ENCODE results near the gene GIMAP4. TPM values are rescaled to one million over a fixed set of nuclear protein-coding genes. Genes with fewer than 3 reads are reported as not detected.
"Not testable (repeated sequence)": the region's sequence is repeated elsewhere in the genome, so short reads cannot be mapped to it uniquely, and the experiment has no call there.

GIMAP4 gene
- total and polyA plus RNA-seq, 5 experiments from 2014 or later, result 233 to 526 (median 381) TPM

DNA sequence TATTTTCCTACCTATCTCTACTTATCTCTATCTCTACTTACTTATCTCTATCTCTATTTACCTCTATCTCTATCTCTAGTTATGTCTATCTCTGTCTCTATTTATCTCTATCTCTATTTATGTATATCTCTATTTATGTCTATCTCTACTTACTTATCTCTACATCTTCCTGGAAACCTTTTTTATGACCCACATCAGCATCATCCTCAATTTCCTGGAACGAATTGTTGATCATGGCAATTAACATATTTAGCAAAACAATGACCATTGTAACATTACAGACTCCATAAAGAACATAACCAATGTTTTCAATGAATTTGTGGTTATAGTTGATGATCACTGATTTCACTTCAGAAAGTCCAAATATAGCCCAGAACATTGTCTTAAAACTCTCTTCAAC lies 46.7 kb downstream of the GIMAP4 start:
- Mint-ChIP-seq H3K27me3 (no peaks in the 10 kb centered on the region), H3K4me3 (peak overlapping the region in 9 of 10 donors; percentile 7 to 70 (median 47)), H3K9me3 (peaks cover 0 to 17% (median 8%) of the 10 kb centered on the region in 9 donors), H3K4me1 (peaks cover 43 to 79% (median 62%) of the 10 kb centered on the region in 4 donors), H3K36me3 (peaks cover 0 to 11% (median 8%) of the 10 kb centered on the region in 3 donors), H3K27ac (peak overlapping the region; percentile 46 to 94 (median 88))
- no peak for ATAC-seq
- DNase-seq, result no peak
- POLR2A ChIA-PET, result interaction anchor here (1.2 to 2.2 kb wide), 7 partner anchors 8 to 165 kb away, joined by 3 to 9 read pairs (median 4); partner anchors contain the start of genes GIMAP1 and GIMAP6

DNA sequence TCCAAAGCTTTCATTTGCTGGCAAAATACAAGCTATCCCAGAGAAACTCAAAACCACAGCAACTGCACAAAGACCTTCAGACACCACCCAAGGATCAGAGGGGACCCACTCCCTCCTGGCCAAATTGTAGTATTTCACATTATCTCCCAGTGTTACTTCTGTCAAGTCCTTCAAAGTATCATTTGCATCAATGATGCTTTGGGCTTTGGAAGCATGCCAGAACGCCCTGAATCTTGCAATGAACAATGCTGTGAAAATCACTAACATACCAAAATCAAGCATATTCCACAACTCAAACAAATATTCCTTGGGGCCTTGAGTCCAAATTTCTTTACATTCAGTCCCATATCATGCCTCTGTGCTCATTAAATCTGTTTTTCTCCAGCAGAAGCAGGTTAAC lies 47.2 kb downstream of the GIMAP4 start:
- Mint-ChIP-seq H3K4me1 (peaks cover 43 to 75% (median 60%) of the 10 kb centered on the region in 4 donors), H3K4me3 (peak overlapping the region in 9 of 10 donors; percentile 7 to 70 (median 47)), H3K27ac (peak overlapping the region; percentile 73 to 94 (median 88)), H3K9me3 (peaks cover 0 to 17% (median 8%) of the 10 kb centered on the region in 9 donors), H3K36me3 (peaks cover 0 to 11% (median 8%) of the 10 kb centered on the region in 3 donors)
- POLR2A ChIA-PET, result interaction anchor here (0.7 to 3.2 kb wide), 12 partner anchors 10 to 166 kb away, joined by 3 to 21 read pairs (median 3); partner anchors contain the start of genes GIMAP1, GIMAP4 and GIMAP6
- H3K27me3 Mint-ChIP-seq, DNase-seq: not testable (repeated sequence)
- peak in 1 of 2 donors; percentile 27 for ATAC-seq

DNA sequence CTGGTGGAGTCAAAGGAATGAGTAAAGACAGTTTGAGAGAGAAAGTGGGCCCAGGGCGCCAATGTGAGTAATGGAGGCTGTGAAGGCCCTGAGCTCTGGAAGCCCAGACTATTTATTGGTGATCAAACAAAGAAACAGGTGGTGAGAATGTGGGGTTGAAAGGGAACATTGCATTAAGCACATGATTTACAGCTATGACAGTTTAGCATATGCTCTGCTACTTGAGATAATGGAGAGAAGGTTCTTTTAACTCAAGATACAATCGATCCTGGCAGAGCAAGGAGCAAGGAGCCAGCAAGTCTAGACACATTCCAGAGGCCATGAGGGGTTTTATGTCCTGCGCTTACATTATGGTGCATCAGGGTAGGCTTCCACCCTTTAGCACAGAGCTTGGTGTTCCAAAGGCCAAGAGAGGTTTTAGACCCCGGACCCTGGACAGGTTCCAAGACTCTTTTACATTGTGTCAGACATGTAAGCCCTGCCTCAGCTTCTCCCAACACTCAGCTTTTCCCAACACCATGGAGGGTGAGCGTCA lies 48.1 kb downstream of the GIMAP4 start:
- Mint-ChIP-seq H3K36me3 (peaks cover 0 to 11% (median 8%) of the 10 kb centered on the region in 3 donors), H3K4me1 (peaks cover 46 to 74% (median 60%) of the 10 kb centered on the region in 4 donors), H3K9me3 (peaks cover 0 to 17% (median 8%) of the 10 kb centered on the region in 9 donors), H3K27ac (peak overlapping the region; percentile 73 to 94 (median 88)), H3K4me3 (peak overlapping the region in 8 of 10 donors; percentile 19 to 70 (median 53))
- DNase-seq, ATAC-seq, H3K27me3 Mint-ChIP-seq: not testable (repeated sequence)
- POLR2A ChIA-PET, result interaction anchor here (0.6 to 3.2 kb wide), 10 partner anchors 9 to 164 kb away, joined by 3 to 21 read pairs (median 4); partner anchors contain the start of genes GIMAP1 and GIMAP4

DNA sequence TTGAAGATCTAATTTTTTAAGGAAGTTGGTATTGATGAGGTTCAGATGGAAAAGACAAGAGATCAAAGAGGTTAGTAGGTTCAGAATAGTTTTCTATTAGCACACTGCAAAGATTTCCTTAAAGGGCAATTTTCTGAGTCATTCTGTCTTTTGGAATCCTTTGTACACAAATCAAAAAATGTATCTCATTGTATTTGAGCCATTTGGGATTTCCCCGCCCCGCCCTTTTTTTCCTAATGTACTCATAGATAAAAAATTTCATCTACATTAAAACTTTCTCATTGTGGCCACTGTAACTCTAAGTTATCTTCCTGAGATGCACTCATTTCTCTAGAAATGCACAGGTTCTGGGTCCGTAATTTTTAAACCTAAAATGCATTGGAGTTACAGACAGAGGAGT lies 52.9 kb downstream of the GIMAP4 start:
- peaks cover 0 to 26% (median 7%) of the 10 kb centered on the region in 9 donors for H3K9me3 Mint-ChIP-seq
- no peak for ATAC-seq
- H3K4me1 Mint-ChIP-seq, result peaks cover 22 to 69% (median 55%) of the 10 kb centered on the region in 4 donors
- peak overlapping the region; percentile 42 to 90 (median 86) for H3K27ac Mint-ChIP-seq
- peaks cover 7 to 24% (median 9%) of the 10 kb centered on the region in 3 donors for H3K36me3 Mint-ChIP-seq
- POLR2A ChIA-PET, result interaction anchor here (1.0 to 17.7 kb wide), 5 partner anchors 10 to 102 kb away, joined by 3 to 385 read pairs (median 4); partner anchors contain the start of genes GIMAP4 and GIMAP6
- DNase-seq, result no peak
- peak overlapping the region in 5 of 10 donors; percentile 3 to 56 (median 39) for H3K4me3 Mint-ChIP-seq
- no peaks in the 10 kb centered on the region for H3K27me3 Mint-ChIP-seq

DNA sequence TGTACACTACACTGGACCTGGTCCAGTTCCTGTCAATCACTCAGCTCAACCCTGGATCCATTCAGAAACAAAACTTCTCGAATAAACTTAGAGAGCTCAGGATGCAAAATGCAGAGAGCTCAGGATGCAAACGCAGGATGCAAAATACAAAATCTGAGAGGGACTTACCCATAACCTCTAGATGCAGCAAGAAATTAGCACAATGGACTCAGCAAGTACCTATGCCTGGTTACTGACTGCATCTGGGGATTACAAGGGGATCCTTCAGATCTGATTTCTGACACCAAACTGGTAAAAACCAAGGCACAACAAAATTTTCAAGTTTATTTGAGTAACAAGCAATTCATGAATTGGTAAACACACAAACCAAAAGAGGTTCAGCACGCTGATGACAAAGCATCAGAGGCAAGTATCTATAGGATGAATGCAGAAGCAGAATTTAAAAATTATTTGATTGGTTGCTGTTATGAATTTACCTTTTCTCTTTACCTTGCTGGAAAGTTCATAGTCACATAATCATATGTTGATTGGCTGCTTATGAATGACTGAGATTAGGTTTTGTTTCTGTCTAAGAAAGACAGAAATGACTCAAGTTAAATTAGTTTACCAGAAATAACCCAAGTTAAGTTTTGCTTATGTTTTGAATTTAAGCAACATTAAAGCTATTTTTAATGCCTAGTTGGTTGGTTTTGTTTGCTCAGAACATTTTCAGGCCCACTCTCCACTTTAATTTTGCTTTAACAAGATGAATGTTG lies 53.6 kb downstream of the GIMAP4 start:
- Mint-ChIP-seq H3K27me3 (no peaks in the 10 kb centered on the region), H3K9me3 (peaks cover 0 to 33% (median 7%) of the 10 kb centered on the region in 9 donors), H3K4me3 (peak overlapping the region in 7 of 10 donors; percentile 16 to 56 (median 52)), H3K36me3 (peaks cover 14 to 31% (median 15%) of the 10 kb centered on the region in 3 donors), H3K4me1 (peaks cover 21 to 70% (median 56%) of the 10 kb centered on the region in 4 donors), H3K27ac (peak overlapping the region; percentile 42 to 90 (median 86))
- POLR2A ChIA-PET, result interaction anchor here (0.6 to 17.7 kb wide), 13 partner anchors 8 to 266 kb away, joined by 3 to 385 read pairs (median 4); partner anchors contain the start of genes GIMAP1, GIMAP4, GIMAP6 and GIMAP7
- ATAC-seq (peak; percentile 39 to 49), DNase-seq (no peak)

DNA sequence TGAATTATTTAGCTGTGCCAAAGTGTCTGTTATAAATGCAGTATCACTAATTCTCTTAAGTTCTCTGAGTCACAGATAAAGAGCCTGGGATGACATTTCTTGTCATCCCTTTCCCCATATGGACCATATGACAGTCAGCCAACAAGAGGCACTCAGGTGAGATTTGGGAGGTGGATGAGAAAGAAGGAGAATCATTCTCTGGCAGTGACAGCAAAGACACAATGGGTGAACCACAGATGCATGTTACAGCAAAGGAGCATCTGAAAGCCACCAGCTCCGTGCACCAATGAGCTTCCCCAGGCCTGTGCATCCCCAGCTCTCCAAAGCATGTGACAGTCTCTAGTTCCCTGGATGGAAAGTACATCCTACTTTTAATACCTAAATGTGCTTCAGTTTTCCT lies 54.2 kb downstream of the GIMAP4 start:
- ATAC-seq (peak; percentile 39 to 44), DNase-seq (no peak)

More for the DNA sequence above, 54.2 kb downstream of the GIMAP4 start:
- Mint-ChIP-seq H3K27ac (peak overlapping the region; percentile 32 to 90 (median 86)), H3K9me3 (peaks cover 0 to 39% (median 8%) of the 10 kb centered on the region in 9 donors), H3K36me3 (peaks cover 15 to 36% (median 20%) of the 10 kb centered on the region in 3 donors), H3K27me3 (no peaks in the 10 kb centered on the region), H3K4me3 (peak overlapping the region in 5 of 10 donors; percentile 16 to 56 (median 54)), H3K4me1 (peaks cover 21 to 75% (median 62%) of the 10 kb centered on the region in 4 donors)
- POLR2A ChIA-PET, result interaction anchor here (0.6 to 17.7 kb wide), 14 partner anchors 8 to 266 kb away, joined by 3 to 385 read pairs (median 5); partner anchors contain the start of genes GIMAP1, GIMAP4, GIMAP6 and GIMAP7

Other genes starting within 250 kb of the GIMAP4 start
- gene LRRC61, start 244.0 kb upstream of the GIMAP4 start, total RNA-seq, result 10 to 100 TPM; 13.8 to 16.0 TPM
- gene LRRC61, start 244.0 kb upstream of the GIMAP4 start, polyA plus RNA-seq, result 10 to 100 TPM; 17.8 to 34.3 (median 33.5) TPM
- 10 to 100 TPM in 1 of 2 experiments, 1 to 10 TPM in 1; 9.8 to 12.8 TPM for gene ACTR3C, start 243.8 kb upstream of the GIMAP4 start, total RNA-seq
- 1 to 10 TPM; 2.1 to 4.6 (median 3.5) TPM for gene ACTR3C, start 243.8 kb upstream of the GIMAP4 start, polyA plus RNA-seq
- under 1 TPM in 1 of 2 experiments, not detected in 1; 0.29 TPM for gene RARRES2, start 225.8 kb upstream of the GIMAP4 start, total RNA-seq
- not detected for gene RARRES2, start 225.8 kb upstream of the GIMAP4 start, polyA plus RNA-seq
- gene REPIN1, start 198.6 kb upstream of the GIMAP4 start, total RNA-seq, result 100 to 1,000 TPM; 104 to 108 TPM
- 10 to 100 TPM; 39.8 to 73.0 (median 49.8) TPM for gene REPIN1, start 198.6 kb upstream of the GIMAP4 start, polyA plus RNA-seq
- 1 to 10 TPM; 5.6 to 5.9 TPM for gene ZNF775, start 188.1 kb upstream of the GIMAP4 start, total RNA-seq
- 1 to 10 TPM; 1.5 to 7.6 (median 3.1) TPM for gene ZNF775, start 188.1 kb upstream of the GIMAP4 start, polyA plus RNA-seq
- 10 to 100 TPM; 66.8 to 68.0 TPM for gene GIMAP8, start 116.8 kb upstream of the GIMAP4 start, total RNA-seq
- 10 to 100 TPM; 18.9 to 38.9 (median 25.9) TPM for gene GIMAP8, start 116.8 kb upstream of the GIMAP4 start, polyA plus RNA-seq
- gene GIMAP7, start 52.5 kb upstream of the GIMAP4 start, total RNA-seq, result 100 to 1,000 TPM; 367 to 369 TPM
- gene GIMAP7, start 52.5 kb upstream of the GIMAP4 start, polyA plus RNA-seq, result 100 to 1,000 TPM; 451 to 821 (median 658) TPM
- gene GIMAP6, start 65.0 kb downstream of the GIMAP4 start, total RNA-seq, result 100 to 1,000 TPM; 213 to 216 TPM
- 100 to 1,000 TPM; 115 to 173 (median 121) TPM for gene GIMAP6, start 65.0 kb downstream of the GIMAP4 start, polyA plus RNA-seq
- gene GIMAP2, start 118.3 kb downstream of the GIMAP4 start, total RNA-seq, result 100 to 1,000 TPM; 231 to 238 TPM
- 100 to 1,000 TPM in 1 of 3 donors, 10 to 100 TPM in 2; 89.3 to 102 (median 93.8) TPM for gene GIMAP2, start 118.3 kb downstream of the GIMAP4 start, polyA plus RNA-seq
- gene GIMAP1, start 149.2 kb downstream of the GIMAP4 start, total RNA-seq, result 100 to 1,000 TPM; 119 TPM
- gene GIMAP1, start 149.2 kb downstream of the GIMAP4 start, polyA plus RNA-seq, result 10 to 100 TPM; 48.0 to 87.4 (median 67.1) TPM
- 100 to 1,000 TPM; 342 to 364 TPM for gene GIMAP5, start 170.0 kb downstream of the GIMAP4 start, total RNA-seq
- gene GIMAP5, start 170.0 kb downstream of the GIMAP4 start, polyA plus RNA-seq, result 100 to 1,000 TPM; 320 to 506 (median 401) TPM
- gene TMEM176B, start 233.0 kb downstream of the GIMAP4 start, total RNA-seq, result not detected
- gene TMEM176B, start 233.0 kb downstream of the GIMAP4 start, polyA plus RNA-seq, result under 1 TPM in 1 of 3 donors, not detected in 2; 0.69 TPM
- gene TMEM176A, start 233.4 kb downstream of the GIMAP4 start, total RNA-seq, result under 1 TPM in 1 of 2 experiments, not detected in 1; 0.88 TPM
- under 1 TPM in 2 of 3 donors, not detected in 1; 0.18 to 0.62 TPM for gene TMEM176A, start 233.4 kb downstream of the GIMAP4 start, polyA plus RNA-seq

All from naive thymus-derived CD8-positive, alpha-beta T cell (primary cell).